ENCODE data around the gene SULT4A1.
A peak's percentile ranks its signal among the peaks of the same experiment; 100 is the strongest.

The SULT4A1 gene

GRCh38 chr22:43860126-43860525 lies 2.2 kb downstream of the SULT4A1 start:
- no peak for DNase-seq

GRCh38 chr22:43859621-43860020 lies 2.7 kb downstream of the SULT4A1 start:
- DNase-seq = no peak

- no peak for DNase-seq
Measured at GRCh38 chr22:43859176-43859575, 3.1 kb downstream of the SULT4A1 start.

GRCh38 chr22:43858156-43858895 lies 4.0 kb downstream of the SULT4A1 start:
- no peak for DNase-seq

- DNase-seq = no peak
Measured at GRCh38 chr22:43857367-43857766, 4.9 kb downstream of the SULT4A1 start.

GRCh38 chr22:43855431-43855830 lies 6.9 kb downstream of the SULT4A1 start:
- no peak for DNase-seq

- DNase-seq = no peak
Measured at GRCh38 chr22:43854786-43855271, 7.5 kb downstream of the SULT4A1 start.

- DNase-seq = no peak
Measured at GRCh38 chr22:43854121-43854785, 8.1 kb downstream of the SULT4A1 start.

GRCh38 chr22:43853328-43853931 lies 8.9 kb downstream of the SULT4A1 start:
- no peak for DNase-seq

- no peak for DNase-seq
Measured at GRCh38 chr22:43852573-43853327, 9.6 kb downstream of the SULT4A1 start.

GRCh38 chr22:43851979-43852307 lies 10.4 kb downstream of the SULT4A1 start:
- DNase-seq = no peak

- no peak for DNase-seq
Measured at GRCh38 chr22:43851058-43851978, 11.0 kb downstream of the SULT4A1 start.

GRCh38 chr22:43850529-43850928 lies 11.8 kb downstream of the SULT4A1 start:
- no peak for DNase-seq

- no peak for DNase-seq
Measured at GRCh38 chr22:43849731-43850130, 12.6 kb downstream of the SULT4A1 start.

- DNase-seq = peak; percentile 22
Measured at GRCh38 chr22:43848366-43849171, 13.7 kb downstream of the SULT4A1 start.

GRCh38 chr22:43847376-43848289 lies 14.7 kb downstream of the SULT4A1 start:
- DNase-seq = no peak

GRCh38 chr22:43846966-43847365 lies 15.3 kb downstream of the SULT4A1 start:
- no peak for DNase-seq

- no peak for DNase-seq
Measured at GRCh38 chr22:43845981-43846380, 16.3 kb downstream of the SULT4A1 start.

- no peak for DNase-seq
Measured at GRCh38 chr22:43844560-43845545, 17.5 kb downstream of the SULT4A1 start.
